Activated naive CD4-positive, alpha-beta T cell (primary cell): ENCODE data around the gene KHDRBS2.

ENCODE experiments used
- DNase-seq, 4 experiments: peaks; one replicate each; lab custom pipeline; 2025; lab: John Stamatoyannopoulos, UW

The KHDRBS2 gene

DNA sequence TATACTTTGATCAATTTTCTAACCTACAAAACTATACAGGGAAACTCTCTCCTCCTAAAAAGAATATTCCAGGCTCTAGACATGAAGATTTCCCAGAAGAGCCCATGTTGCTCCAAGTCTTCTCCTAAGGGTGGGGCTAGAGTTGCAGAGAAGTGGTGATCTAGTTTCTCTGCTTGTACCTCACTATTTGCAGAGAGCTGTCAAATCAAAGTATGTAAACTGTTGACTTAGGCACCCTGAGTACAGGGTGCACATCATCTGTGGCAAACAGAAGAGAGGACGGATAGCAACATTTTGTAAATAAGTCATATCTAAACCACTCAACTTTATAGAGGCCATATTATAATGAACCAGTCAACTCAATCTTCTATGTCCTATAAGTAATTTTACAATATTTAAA, 250.1 kb downstream of the KHDRBS2 start:
- DNase-seq = no peak

DNA sequence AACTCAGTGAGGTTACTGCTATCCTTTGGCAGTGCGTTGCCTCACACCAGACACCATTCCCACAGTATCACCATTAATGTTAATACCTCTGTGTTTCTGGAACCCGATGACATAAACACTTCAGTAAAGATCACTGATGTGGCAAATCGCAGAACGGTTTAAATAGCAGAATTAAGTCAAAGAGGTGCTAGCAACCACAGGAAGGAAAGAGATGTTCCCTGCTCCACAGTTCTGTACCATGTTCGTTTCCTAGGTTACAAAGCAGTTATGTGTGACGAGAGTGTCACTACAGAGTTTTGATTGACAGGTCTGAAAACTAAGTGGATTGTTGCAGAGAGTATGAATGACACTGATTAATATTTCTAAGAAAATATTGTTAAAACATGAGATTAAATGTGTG, 272.3 kb downstream of the KHDRBS2 start:
- DNase-seq = no peak

DNA sequence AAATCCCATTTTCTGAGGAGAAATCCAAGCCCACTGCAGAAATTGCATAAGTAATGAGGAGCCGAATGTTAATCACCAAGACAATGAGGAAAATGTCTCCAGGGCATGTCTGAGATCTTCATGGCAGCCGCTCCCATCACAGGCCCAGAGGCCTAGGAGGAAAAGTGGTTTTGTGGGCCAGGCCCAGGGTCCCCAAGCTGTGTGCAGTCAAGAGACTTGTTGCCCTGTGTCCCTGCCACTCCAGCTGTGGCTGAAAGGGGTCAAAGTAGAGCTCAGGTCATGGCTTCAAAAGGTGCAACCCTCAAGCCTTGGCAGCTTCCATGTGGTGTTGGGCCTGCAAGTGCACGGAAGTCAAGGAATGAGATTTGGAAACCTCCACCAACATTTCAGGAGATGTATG, 276.6 kb downstream of the KHDRBS2 start:
- no peak for DNase-seq

DNA sequence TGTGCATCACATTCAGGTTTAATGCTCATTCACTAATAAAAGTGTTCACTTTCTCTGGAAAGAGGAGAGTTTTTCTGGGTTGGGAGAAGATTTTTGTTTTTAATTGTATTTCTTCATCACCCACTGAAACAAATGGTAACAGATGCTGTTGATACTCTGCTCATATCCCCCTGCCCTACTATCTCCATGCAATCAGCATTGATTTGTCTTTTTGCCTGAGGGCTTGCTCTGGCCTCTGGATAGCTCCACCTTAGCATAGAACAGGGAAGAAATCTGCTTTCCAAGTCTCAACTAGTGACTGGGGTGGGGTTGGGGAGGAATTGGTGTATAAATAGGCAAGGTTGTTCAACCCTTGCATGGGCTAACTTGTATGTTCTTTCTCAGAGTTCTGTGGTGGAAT, 296.4 kb downstream of the KHDRBS2 start:
- no peak for DNase-seq

DNA sequence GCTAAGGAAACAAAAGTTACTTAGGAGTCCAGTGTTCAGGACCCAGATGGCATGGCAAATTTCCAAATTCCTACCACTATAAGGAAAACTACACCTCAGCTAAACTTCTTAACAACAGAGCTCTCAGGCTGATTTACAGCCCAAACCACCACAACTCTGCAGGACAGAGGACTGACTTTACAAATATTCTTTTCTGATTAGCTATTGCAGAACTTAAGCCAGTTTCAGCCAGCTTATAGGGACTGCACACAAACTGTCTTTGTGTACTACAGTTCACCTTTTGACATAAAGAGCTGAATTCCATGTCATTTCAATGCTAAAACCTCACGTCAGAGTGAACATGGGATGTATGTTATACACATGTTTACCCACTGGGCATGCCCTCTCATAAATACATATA, 305.4 kb downstream of the KHDRBS2 start:
- DNase-seq = no peak

DNA sequence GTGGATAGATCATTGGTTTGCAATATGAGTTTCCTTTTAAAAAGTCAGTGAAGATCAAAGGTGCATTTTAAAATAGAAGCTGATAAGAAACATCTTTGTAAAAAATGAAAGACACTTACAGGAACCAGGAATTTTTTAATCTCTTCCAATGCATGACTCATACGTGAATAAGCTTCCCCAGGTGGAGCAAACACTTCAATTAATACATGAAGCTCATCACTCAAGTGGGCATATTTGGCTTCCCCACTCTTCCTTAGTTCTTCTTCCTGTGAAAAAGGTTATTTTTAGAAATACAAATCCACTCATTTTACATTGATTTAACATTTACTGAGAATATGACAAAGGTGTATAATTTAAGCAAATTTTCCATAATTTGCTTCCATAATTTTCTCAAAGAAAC, 308.1 kb downstream of the KHDRBS2 start:
- DNase-seq = no peak

DNA sequence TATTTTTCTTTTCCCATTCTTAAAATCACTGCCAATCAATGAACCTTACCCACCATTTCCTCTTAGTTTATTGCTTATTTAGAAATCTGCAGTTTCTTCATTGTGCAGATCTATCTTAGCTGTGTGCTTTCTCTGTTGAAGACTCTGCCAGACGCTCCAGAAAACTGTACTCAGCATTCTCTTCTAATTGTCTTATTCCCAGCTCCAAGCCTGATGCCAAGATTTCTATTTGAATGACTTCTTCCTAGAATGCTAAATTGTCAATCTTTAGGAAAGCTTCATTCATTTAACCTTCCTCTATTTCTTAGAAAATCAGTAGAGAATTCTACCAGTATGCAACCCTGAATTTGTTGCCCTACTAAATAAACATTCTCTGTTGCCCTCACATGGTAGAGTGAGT, 308.9 kb downstream of the KHDRBS2 start:
- DNase-seq = no peak

DNA sequence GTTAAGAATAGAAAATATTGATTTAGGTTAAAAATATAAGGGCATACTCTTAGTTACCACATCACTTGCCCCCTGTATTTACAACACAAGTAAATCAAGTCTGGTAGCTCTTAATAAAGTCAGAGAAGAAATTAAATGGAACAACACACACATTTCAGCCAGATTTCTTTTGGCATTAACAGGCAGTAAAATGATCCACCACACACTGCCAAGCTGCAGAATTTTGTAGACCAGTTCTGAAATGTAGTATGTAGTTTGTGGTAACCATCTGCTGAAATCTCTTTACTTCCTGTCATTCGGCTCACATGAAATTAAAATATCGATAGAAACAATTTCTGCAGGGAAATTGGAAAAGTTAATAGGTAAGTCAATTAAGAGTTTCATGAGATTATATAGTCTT, 326.8 kb downstream of the KHDRBS2 start:
- DNase-seq = no peak

DNA sequence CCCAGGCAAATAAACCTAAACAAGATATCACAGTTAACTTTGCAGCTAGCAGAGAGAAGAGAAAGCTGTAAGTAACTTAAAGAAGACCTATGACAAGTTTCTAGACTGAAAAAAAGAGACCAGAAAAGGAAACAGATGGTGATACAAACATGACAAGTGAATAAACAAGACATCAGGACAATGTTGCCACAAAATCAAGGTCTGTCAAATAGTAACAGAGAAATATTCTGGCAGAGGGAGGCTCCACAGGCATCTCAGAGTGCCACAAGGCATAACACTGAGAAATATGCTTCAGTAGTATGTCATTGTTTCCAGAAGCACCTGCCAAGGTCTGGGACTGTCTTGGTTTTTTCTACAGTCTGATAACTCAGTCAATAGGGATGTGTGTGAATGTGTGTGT, 332.2 kb downstream of the KHDRBS2 start:
- DNase-seq = no peak

DNA sequence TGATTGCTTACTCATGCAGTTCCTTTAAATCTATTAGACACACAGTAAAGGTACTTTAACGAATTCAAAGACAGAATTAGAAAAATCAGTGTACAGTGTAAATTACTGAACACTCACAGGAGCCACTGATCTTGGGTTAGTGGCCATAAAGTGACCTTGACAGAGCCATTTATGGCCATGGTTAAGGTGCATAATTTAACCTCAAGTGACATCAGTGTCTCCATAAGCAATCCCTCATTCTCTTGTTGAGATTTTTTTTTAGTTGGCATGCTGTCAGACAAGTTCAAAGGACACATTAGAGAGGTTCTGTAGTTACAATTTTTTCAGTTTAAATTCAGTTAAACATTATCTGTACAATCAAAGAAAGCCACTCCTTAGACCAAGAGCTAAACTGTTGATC, 334.4 kb downstream of the KHDRBS2 start:
- DNase-seq = no peak

DNA sequence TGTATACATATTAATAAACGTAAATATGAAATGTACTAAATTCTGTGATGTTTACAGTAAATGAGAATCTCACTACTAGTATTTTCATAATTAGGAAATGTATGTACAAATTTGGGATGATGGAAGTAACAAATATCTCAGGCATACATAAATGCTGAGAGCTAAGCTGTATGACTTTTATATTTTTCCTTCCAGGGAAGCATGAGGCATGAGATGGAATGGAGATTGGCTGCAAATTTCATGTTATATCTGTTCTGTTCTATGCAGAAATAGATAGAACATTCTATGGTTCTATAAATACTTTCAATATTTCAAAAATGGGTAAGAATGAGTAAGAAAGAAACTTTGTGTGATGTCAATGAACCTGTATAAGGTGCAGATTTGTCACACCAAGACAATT, 335.2 kb downstream of the KHDRBS2 start:
- DNase-seq = no peak

DNA sequence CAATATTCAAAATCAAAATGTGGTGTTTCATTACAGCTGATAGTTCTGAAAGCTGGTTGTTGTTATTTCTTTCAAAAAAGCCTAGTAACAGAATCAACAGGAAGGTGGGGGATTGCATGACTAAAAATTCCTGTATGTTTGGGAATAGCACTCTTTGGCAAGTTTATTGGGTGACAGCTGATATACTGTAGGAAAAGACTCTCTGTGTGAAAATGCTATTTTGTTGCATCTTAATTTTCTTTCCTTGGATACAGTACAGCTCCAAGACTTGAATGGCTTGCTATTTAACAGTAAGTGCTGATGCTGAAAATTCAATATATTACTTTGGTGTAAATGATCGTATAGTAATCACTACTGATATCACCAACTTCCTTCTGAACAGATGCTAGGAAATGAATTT, 336.1 kb downstream of the KHDRBS2 start:
- no peak for DNase-seq

DNA sequence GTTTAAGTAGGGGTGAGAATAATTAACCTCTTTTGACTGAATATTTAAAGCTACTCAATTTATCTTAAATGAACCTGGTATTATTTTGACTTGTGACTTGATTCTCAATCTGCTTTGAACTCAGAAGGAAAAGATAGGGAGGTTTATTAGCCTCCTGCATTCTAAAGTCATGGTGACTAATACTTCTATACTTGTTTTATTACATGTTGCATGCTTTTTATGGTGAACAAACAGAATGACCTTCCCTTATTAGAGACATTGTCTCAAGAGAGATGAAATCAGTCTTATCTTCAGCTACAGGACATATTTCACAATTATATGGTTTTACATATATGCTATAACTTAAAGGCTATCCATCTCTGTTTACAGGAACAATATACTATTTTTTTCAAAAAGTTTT, 336.9 kb downstream of the KHDRBS2 start:
- DNase-seq = no peak

DNA sequence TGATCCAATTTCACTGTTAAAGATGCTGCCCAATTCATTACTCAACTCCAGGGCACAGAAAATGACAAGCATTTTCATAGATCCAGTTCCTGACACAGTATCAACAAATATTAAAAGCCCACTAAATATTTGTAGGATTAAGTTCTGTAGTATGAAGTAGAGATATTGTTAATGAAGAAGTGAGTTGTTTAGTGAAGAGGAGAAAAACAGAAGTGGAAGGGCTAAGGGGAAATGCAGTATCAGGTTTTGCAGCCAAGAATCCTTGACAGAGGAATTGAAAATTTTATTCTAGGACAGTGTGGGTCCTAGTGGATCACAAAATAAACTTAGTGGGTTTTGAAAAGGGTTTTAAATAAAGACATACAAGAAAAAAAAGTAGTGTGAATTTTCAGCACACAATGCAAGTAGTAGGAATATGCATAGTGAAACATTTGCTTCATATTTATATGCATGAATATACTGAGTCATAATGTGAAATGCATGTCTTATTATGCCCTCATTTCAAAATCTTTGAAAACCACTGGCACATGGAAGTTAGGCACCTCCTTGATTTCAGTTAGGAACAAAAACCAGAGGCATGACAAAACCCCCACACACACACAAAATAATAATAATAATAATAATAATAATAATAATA, 338.6 kb downstream of the KHDRBS2 start:
- DNase-seq = no peak

DNA sequence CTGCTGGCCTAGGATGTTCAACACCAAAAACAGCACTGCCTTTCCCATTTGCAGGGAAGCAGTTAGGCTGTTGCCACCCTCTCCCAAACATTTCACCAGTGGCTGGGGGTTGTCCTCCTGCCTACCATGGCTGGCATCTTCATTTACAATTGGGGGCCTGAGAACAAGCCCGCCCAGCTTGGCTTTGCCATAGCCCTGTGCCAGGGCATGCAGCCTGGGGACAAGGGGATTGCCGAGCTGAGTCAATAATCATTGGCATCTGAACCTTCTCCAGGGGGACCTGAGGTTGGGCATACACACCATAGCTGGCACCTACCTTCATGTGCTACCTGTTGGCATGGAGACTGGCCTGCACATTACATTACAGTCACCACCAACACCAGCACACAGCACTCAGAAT, 345.1 kb downstream of the KHDRBS2 start:
- no peak for DNase-seq

DNA sequence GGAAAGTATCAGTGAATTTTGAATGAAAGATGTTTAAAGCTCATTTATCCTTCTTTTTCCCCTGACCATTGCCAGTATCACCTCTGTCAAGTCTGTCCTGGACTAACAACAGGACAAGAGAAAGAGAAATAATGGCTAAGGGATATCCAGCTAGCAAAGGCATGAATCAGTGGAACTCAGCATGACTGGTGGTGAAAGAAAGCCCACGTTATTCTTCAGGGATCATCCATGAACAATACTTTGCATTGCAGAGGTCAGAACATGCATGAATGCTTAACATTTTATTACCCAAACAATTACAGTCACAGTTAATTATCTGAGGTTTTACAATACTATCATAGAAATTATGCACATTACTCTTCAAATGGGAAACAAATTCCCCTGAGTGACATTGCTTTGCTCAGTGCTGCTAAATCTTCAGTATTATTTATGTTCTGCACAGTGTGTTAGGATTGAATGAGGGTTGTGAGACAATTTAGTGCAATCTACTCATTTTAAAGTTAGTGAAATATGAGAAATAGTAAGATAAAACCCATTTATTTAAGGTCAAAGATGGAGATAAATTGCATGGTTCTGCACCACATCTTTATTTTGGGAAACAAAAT, 350.7 kb downstream of the KHDRBS2 start:
- DNase-seq = no peak

DNA sequence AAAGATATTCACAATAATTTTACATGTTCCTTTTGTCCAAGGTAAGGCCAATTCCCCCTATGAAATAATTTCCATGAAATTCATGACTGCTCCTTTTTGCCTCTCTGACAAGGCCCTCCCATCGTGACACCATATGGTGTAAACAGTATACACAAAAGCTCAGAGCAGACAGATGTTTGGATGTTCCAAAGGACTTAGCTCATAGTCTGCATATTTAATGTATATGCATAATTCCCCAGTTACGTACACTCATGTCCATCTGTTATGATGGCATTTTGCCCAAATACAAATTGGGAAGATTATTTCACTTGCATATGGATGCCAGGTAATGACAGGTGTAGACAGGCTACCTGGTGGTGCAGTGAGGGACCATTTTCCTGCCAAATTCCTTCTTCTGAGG, 376.5 kb downstream of the KHDRBS2 start:
- DNase-seq = no peak

DNA sequence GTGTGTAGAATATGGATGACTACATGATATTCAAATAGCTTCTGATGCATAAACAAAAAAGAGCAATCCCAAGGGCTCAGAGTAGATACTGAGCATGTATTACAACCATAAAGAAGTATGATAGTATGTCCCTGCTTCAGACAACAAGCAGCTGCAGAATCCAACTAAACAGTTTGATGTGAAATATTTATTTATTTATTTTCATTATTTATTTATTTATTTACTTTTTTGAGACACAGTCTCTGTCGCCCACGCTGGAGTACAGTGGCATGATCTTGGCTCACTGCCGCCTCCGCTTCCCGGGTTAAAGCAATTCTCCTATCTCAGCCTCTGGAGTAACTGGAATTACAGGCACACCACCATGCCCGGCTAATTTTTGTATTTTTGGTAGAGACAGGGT, 384.3 kb downstream of the KHDRBS2 start:
- no peak for DNase-seq

DNA sequence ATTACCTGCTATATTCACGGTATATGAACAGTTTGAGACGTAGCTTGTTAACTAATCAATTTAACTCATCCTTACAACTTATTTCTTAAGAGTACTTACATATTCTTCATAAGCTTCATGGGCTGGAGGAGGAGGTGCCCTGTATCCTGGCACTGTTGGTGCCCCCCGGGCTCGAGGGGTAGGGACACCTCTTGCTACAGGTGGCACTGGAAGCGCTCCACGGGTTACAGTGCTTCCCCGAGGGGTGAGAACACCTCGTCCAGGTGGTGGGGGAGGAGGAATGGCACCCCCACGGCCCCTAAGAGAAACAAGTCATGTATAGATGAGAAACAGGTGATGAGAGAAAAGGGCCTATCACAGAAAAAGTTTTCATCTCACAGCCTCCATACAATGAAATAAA, 391.5 kb downstream of the KHDRBS2 start:
- no peak for DNase-seq

DNA sequence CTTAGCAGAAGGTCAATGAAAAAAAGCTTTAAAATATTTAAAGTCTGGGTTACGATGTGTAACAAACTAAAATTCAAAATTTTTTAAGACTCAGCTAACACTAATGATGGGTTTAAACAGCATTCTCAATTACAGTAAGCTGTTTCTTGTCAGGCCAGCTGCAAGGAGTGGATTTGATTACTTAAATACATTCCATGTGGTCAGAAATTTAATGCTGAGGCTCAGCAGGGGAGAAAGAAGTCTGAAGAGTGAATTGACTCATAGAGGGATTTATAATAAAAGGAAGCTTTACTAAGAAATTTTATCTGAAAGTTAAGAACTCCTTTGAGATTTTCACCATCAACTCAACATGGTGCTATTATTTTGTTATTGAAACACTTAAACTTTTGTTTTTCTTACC, 398.6 kb downstream of the KHDRBS2 start:
- no peak for DNase-seq

DNA sequence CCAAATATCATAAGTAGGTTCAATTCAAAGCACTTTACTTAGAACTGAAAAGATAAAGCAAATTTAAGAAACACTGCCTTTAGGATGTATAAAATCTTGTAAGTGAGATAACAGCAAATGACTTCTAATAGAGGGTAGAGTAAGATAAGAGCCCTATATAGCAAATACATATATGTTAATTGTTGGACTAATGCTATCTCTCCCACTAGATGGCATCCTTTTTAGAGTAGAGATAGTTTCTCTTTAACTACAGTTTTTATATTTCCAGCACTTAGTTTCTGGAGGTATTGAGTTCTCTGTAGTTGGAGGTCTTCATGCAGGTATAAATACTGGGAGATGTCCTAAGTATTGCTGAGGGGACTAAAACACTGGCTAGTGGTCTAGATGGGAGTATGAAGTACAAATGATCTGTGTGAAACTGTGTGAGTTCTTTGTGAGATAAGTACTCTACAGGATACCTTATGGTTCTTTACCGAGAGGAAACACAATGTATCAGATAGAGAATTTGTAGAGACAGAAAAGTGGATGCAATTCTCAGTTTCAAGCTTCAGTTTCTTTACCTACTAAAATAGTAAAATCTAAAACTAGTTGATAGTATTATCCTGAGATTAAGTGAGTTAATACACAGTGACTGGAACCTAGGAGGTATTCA, 399.3 kb downstream of the KHDRBS2 start:
- no peak for DNase-seq

DNA sequence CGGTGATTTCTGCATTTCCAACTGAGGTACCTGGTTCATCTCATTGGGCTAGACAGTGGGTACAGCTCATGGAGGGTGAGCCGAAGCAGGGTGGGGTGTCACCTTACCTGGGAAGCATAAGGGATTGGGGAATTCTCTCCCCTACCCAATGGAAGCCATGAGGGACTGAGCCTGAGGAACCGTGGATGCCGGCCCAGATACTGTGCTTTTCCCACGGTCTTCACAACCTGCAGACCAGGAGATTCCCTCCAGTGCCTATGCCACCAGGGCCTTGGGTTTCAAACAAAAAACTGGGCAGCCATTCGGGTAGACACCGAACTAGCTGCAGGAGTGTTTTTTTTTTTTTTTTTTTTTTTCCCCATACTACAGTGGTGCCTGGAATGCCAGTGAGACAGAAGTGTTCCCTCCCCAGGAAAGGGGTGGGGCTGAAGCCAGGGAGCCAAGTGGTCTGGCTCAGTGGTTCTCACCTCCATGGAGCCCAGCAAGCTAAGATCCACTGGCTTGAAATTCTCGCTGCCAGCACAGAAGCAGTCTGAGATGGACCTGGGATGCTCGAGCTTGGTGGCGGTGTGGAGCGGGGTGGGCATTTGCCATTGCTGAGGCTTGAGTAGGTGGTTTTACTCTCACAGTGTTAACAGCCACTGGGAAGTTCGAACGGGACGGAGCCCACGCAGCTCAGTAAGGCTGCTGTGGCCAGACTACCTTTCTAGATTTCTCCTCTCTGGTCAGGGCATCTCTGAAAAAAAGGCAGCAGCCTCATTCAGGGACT, 416.2 kb downstream of the KHDRBS2 start:
- no peak for DNase-seq

DNA sequence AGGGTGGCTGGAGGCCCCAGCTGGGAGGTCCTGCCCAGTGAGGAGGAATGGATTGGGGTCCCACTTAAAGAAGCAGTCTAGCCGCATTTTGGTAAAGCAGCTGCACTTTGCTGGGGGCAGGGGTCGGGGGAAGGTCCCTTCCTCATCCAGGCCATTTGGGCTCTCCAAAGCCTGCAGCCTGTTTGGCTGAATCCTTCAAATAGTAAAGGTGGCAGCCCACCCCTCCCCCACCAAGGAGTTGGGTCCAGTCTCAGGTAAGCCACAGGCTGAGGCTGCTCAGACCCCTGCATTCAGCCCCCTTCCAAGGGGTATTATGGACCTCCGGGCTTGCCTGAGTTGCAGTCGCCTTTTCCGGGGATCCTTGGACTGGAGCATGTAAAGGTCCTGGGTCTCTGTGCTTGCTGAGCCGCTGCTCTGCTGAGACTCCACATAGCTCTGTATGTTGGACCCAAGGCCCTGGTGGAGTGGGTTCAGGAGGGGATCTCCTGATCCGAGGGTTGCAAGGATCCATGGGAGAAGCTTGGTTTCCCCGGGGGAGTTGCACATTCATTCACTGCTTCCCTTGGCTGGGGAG, 417.4 kb downstream of the KHDRBS2 start:
- no peak for DNase-seq
